Endothelial cell of coronary artery (primary cell): Measurements from ENCODE around the gene PRR27. TPM values are rescaled to one million over a fixed set of nuclear protein-coding genes. Genes with fewer than 3 reads are reported as not detected.

Experiments used
- total RNA-seq: library from RNA; depleted of rRNA; stranded (reverse); fragments of >200 nt; gene quantifications from 2 replicates; pipeline ENCODE4 v1.2.3, GENCODE V29; 2014

The PRR27 gene
- not detected in 2 replicates for total RNA-seq

GRCh38 chr4:70153937-70154336, at the start of gene PRR27:
Gene PRR27, plus strand, starts transcription at chr4:70154237. Its CDS starts 139 bp downstream, at chr4:70154376.

DNA sequence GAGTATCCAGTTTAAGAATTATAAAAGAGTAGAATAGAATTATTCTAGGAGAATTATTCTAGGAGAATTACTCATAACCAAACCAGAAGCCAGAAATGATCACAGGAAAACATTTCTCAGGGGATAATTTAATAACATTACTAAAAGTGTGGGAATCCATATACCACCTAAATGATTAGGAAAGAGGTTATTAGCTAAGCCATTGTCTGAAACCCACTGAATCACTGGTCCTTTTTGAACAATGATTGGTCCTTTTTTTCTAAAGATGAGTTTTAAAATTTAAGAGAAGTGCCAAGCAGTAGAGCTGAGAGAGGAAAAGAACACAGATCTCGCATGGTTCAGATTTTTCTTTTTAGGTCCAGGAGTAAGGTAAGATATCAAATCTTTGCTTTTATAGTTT, 41.4 kb downstream of the PRR27 start, which contains the start of gene ODAM:
Gene ODAM, plus strand, starts transcription at position 301 of the 400 bp plus-strand sequence. CDS start 819 bp downstream, outside the sequence.

Other genes with a start within 250 kb of the PRR27 start
- gene CSN1S1, start 223.2 kb upstream of the PRR27 start, total RNA-seq = not detected in 2 replicates
- gene CSN2, start 188.5 kb upstream of the PRR27 start, total RNA-seq = not detected in 2 replicates
- not detected in 2 replicates for gene STATH, start 158.3 kb upstream of the PRR27 start, total RNA-seq
- gene HTN3, start 125.8 kb upstream of the PRR27 start, total RNA-seq = not detected in 2 replicates
- gene HTN1, start 103.8 kb upstream of the PRR27 start, total RNA-seq = not detected in 2 replicates
- gene ODAM, start 41.5 kb downstream of the PRR27 start, total RNA-seq = not detected in 2 replicates
- not detected in 2 replicates for gene FDCSP, start 71.9 kb downstream of the PRR27 start, total RNA-seq
- not detected in 2 replicates for gene CSN3, start 88.4 kb downstream of the PRR27 start, total RNA-seq
- gene CABS1, start 180.7 kb downstream of the PRR27 start, total RNA-seq = not detected in 2 replicates
- gene SMR3A, start 206.5 kb downstream of the PRR27 start, total RNA-seq = not detected in 2 replicates
- not detected in 2 replicates for gene SMR3B, start 228.9 kb downstream of the PRR27 start, total RNA-seq
- not detected in 2 replicates for gene OPRPN, start 243.7 kb downstream of the PRR27 start, total RNA-seq